ENCODE results near the gene HNRNPUL2. TPM values are rescaled to one million over a fixed set of nuclear protein-coding genes. Genes with fewer than 3 reads are reported as not detected.

HNRNPUL2 gene
- total RNA-seq, 1 donor: 17.3 TPM

DNA sequence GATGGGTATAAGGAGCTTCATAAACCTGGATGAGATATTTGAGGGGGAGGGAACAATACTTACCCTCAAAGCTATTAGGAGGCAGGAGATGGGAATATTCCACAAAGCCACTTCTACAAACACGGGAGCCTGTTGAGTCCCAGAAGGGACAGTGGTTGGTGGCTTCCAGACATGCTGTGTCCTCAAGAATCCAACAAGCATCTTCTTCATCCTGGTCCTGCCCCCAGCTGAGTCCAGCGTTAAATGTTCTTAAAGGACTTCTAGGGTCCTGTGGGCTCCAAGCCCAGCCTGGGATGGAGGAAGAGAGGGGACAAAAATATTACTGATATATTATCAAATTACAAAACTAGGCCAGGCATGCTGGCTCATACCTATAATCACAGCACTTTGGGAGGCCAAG lies 59.8 kb downstream of the HNRNPUL2 start:
- H3K4me3 ChIP-seq (ENCODE audit: low read depth, low read length): no peak overlapping the region
- no peak for DNase-seq (ENCODE audit: low read depth)
- TF ChIP-seq, protein P1, sequence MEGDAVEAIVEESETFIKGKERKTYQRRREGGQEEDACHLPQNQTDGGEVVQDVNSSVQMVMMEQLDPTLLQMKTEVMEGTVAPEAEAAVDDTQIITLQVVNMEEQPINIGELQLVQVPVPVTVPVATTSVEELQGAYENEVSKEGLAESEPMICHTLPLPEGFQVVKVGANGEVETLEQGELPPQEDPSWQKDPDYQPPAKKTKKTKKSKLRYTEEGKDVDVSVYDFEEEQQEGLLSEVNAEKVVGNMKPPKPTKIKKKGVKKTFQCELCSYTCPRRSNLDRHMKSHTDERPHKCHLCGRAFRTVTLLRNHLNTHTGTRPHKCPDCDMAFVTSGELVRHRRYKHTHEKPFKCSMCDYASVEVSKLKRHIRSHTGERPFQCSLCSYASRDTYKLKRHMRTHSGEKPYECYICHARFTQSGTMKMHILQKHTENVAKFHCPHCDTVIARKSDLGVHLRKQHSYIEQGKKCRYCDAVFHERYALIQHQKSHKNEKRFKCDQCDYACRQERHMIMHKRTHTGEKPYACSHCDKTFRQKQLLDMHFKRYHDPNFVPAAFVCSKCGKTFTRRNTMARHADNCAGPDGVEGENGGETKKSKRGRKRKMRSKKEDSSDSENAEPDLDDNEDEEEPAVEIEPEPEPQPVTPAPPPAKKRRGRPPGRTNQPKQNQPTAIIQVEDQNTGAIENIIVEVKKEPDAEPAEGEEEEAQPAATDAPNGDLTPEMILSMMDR (IDR thresholded peaks at IDR 0.05; ENCODE audit: insufficient read depth, low read depth, low read length): no peak

DNA sequence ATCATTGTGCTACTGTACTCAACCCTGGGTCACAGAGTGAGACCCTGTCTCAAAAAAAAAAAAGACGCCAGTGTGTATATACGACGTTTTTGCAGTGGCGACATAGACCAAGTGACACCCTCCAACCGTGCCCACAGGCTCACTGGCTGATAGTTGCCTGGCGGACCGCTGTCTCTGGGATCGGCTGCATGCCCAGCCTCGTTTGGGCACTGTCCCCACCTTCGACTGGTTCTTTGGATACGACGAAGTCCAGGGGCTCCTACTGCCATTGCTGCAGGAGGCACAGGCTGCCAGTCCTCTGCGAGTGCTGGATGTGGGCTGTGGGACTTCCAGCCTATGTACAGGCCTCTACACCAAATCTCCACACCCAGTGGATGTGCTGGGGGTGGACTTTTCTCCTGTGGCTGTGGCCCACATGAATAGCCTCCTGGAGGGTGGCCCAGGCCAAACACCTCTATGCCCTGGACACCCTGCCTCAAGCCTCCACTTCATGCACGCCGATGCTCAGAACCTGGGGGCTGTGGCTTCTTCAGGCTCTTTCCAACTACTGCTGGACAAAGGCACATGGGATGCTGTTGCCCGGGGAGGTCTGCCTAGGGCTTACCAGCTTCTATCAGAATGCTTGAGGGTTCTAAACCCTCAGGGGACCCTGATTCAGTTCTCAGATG lies 60.9 kb downstream of the HNRNPUL2 start:
- DNase-seq (ENCODE audit: low read depth): no peak
- H3K4me3 ChIP-seq (ENCODE audit: low read depth, low read length): peak overlapping the region; percentile 92
- TF ChIP-seq, protein P1 (IDR thresholded peaks at IDR 0.05; ENCODE audit: insufficient read depth, low read depth, low read length): no peak

DNA sequence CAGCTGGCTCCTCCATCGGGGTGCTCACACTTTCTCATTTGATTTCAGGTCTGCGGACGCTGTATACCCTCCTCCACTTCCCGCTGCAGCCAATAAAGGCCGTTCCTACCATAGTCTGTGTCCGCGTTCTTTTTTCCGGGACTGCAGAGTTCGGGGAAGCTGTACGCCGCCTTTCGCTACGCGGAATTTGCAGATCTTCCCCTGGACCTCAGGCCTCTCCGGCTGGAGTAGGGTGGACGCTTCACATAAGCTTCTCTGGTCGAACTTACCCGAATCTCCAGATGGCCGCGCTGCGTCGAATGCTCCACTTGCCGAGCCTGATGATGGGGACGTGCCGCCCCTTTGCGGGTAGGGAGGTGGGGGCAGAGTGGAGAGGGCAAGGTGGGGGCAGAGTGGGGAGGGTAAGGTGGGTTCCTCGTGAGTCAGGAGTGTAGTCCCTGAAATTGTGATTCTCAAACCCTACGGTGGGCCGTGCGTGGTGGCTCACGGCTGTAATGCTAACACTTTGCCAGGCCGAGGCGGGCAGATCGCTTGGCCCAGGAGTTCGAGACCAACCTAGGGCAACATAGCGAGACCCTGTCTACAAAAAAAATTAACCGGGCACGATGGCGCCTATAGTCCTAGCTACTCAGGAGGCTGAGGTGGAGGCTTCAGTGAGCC lies 61.5 kb downstream of the HNRNPUL2 start:
- TF ChIP-seq, protein P1 (IDR thresholded peaks at IDR 0.05; ENCODE audit: insufficient read depth, low read depth, low read length): no peak
- peak; percentile 79 for DNase-seq (ENCODE audit: low read depth)
- peak overlapping the region; percentile 92 for H3K4me3 ChIP-seq (ENCODE audit: low read depth, low read length)

DNA sequence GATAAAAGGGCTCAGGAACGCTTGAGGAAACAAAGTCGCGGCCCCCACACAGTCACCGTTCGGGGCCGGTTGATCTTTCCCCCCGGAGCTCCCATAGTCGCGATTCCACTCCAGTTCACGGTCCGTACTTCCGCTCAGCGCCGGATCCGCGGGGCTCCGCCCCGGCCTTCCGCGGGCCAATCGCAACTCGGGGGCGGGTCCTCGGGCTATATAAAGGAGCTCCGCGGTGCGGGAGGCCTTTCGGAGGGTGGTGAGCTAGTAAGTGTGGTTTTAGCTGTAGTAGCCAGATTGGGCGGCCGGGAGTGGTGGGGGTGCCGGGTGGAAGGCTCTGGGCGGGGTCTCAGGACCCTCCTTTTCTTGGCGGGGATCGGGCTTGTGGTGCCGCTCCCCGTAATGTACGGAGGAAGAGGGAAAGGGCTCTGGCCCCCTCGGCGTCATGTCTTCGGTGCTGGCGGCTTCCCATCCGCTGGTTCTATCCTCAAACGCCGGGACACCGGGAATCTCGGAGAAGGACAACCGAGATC lies 62.1 kb downstream of the HNRNPUL2 start, which contains the start of the genes C11orf98 and CSKMT:
Gene C11orf98, minus strand, starts transcription at position 136 of the 524 bp plus-strand sequence. Its CDS starts 41 bp downstream, at position 95.
Gene CSKMT, plus strand, starts transcription at position 238 of the 524 bp plus-strand sequence. CDS start 568 bp downstream, outside the sequence.
- DNase-seq (ENCODE audit: low read depth): peak; percentile 94
- TF ChIP-seq, protein P1 (IDR thresholded peaks at IDR 0.05; ENCODE audit: insufficient read depth, low read depth, low read length): no peak
- H3K4me3 ChIP-seq (ENCODE audit: low read depth, low read length): peak within 1 kb of the TSS; percentile 92

DNA sequence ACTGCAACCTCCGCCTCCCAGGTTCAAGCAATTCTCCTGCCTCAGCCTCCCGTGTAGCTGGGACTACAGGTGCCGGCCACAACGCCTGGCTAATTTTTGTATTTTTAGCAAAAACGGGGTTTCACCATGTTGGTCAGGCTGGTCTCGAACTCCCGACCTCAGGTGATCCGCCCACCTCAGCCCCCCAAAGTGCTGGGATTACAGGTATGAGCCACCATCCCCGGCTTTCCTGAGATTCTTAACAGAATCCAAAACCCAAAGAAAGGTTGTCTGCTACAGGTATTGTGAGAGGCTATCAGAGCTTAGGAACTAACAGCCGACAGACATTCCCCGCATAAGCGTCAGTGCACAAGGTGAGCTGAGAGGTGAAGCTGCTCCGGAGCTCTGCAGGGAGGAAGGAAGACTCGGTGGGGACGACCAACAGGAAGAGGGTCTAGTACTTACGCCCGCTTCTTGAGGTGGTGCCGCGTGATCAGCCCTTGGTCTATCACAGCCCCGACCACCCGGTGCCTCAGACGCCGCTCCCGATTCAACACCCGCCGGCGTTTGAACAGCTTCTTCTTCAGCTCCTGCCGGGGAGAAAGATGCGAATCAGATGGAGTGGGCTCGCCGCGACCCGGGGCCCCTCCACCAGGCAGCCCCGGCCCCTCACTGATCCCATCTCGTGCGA lies 62.7 kb downstream of the HNRNPUL2 start:
- TF ChIP-seq, protein P1 (IDR thresholded peaks at IDR 0.05; ENCODE audit: insufficient read depth, low read depth, low read length): no peak
- peak; percentile 50 for DNase-seq (ENCODE audit: low read depth)
- peak overlapping the region; percentile 92 for H3K4me3 ChIP-seq (ENCODE audit: low read depth, low read length)

Small RNA genes within 50 kb of the gene (small RNA-seq; reads per million reads assigned to genes)
- not detected for gene SNORA57

Other genes starting within 250 kb of the HNRNPUL2 start
- gene AHNAK, start 180.7 kb downstream of the HNRNPUL2 start, total RNA-seq: 474 and 514 TPM in 2 replicates
- gene EEF1G, start 153.6 kb downstream of the HNRNPUL2 start, total RNA-seq: 876 and 1,014 TPM in 2 replicates
- 4.3 and 5.2 TPM in 2 replicates for gene TUT1, start 135.9 kb downstream of the HNRNPUL2 start, total RNA-seq
- 145 and 197 TPM in 2 replicates for gene MTA2, start 125.6 kb downstream of the HNRNPUL2 start, total RNA-seq
- 15.5 and 21.6 TPM in 2 replicates for gene EML3, start 114.7 kb downstream of the HNRNPUL2 start, total RNA-seq
- gene ROM1, start 114.2 kb downstream of the HNRNPUL2 start, total RNA-seq: 2.9 and 3.0 TPM in 2 replicates
- 35.4 and 36.3 TPM in 2 replicates for gene B3GAT3, start 105.5 kb downstream of the HNRNPUL2 start, total RNA-seq
- gene GANAB, start 80.8 kb downstream of the HNRNPUL2 start, total RNA-seq: 178 and 211 TPM in 2 replicates
- 20.7 and 21.6 TPM in 2 replicates for gene INTS5, start 74.2 kb downstream of the HNRNPUL2 start, total RNA-seq
- 23.7 and 27.7 TPM in 2 replicates for gene C11orf98, start 62.2 kb downstream of the HNRNPUL2 start, total RNA-seq
- 4.5 and 7.8 TPM in 2 replicates for gene CSKMT, start 62.1 kb downstream of the HNRNPUL2 start, total RNA-seq
- gene UQCC3, start 55.8 kb downstream of the HNRNPUL2 start, total RNA-seq: 6.5 and 10.0 TPM in 2 replicates
- 4.3 and 7.4 TPM in 2 replicates for gene LBHD1, start 55.2 kb downstream of the HNRNPUL2 start, total RNA-seq
- 52.7 and 108 TPM in 2 replicates for gene UBXN1, start 48.4 kb downstream of the HNRNPUL2 start, total RNA-seq
- 6.9 and 15.5 TPM in 2 replicates for gene LRRN4CL, start 37.9 kb downstream of the HNRNPUL2 start, total RNA-seq
- gene BSCL2, start 20.0 kb downstream of the HNRNPUL2 start, total RNA-seq: 53.5 and 59.3 TPM in 2 replicates
- not detected in 2 replicates for gene GNG3, start 19.8 kb downstream of the HNRNPUL2 start, total RNA-seq
- gene TTC9C, start 1.0 kb upstream of the HNRNPUL2 start, total RNA-seq: 28.0 and 36.7 TPM in 2 replicates
- gene ZBTB3, start 26.7 kb upstream of the HNRNPUL2 start, total RNA-seq: 12.9 and 13.4 TPM in 2 replicates
- 45.8 and 55.7 TPM in 2 replicates for gene POLR2G, start 34.1 kb upstream of the HNRNPUL2 start, total RNA-seq
- gene TAF6L, start 43.9 kb upstream of the HNRNPUL2 start, total RNA-seq: 16.8 and 22.2 TPM in 2 replicates
- gene TMEM179B, start 59.9 kb upstream of the HNRNPUL2 start, total RNA-seq: 38.0 and 45.8 TPM in 2 replicates
- 14.5 and 14.7 TPM in 2 replicates for gene TMEM223, start 64.5 kb upstream of the HNRNPUL2 start, total RNA-seq
- 28.3 and 33.2 TPM in 2 replicates for gene NXF1, start 78.0 kb upstream of the HNRNPUL2 start, total RNA-seq
- gene STX5, start 104.6 kb upstream of the HNRNPUL2 start, total RNA-seq: 35.1 and 47.5 TPM in 2 replicates
- not detected in 2 replicates for gene TEX54, start 105.4 kb upstream of the HNRNPUL2 start, total RNA-seq
- gene WDR74, start 112.1 kb upstream of the HNRNPUL2 start, total RNA-seq: 36.1 and 39.7 TPM in 2 replicates
- gene SLC3A2, start 153.4 kb upstream of the HNRNPUL2 start, total RNA-seq: 117 and 190 TPM in 2 replicates
- not detected in 2 replicates for gene CHRM1, start 193.9 kb upstream of the HNRNPUL2 start, total RNA-seq